Endometrial microvascular endothelial cells (primary cell): ENCODE results near the gene RNF212B. TPM values are rescaled to one million over a fixed set of nuclear protein-coding genes. Genes with fewer than 3 reads are reported as not detected.

Source experiments
- in situ Hi-C: cut with HindIII; loops from 2 replicates; pipeline ENCODE4 v1.10.0; 2017; ENCODE audit warnings: low sequenced_read_pairs, low pct_unique_long_range_greater_than_20kb; ENCODE audit errors: inconsistent ontology term
- total RNA-seq: library from RNA; depleted of rRNA; stranded (reverse); fragments of >200 nt; gene quantifications from one replicate; pipeline ENCODE4 v1.2.3, GENCODE V29; 2015; ENCODE audit errors: inconsistent ontology term

Gene RNF212B
- total RNA-seq, 1 donor from 2014 or later, result not detected

DNA sequence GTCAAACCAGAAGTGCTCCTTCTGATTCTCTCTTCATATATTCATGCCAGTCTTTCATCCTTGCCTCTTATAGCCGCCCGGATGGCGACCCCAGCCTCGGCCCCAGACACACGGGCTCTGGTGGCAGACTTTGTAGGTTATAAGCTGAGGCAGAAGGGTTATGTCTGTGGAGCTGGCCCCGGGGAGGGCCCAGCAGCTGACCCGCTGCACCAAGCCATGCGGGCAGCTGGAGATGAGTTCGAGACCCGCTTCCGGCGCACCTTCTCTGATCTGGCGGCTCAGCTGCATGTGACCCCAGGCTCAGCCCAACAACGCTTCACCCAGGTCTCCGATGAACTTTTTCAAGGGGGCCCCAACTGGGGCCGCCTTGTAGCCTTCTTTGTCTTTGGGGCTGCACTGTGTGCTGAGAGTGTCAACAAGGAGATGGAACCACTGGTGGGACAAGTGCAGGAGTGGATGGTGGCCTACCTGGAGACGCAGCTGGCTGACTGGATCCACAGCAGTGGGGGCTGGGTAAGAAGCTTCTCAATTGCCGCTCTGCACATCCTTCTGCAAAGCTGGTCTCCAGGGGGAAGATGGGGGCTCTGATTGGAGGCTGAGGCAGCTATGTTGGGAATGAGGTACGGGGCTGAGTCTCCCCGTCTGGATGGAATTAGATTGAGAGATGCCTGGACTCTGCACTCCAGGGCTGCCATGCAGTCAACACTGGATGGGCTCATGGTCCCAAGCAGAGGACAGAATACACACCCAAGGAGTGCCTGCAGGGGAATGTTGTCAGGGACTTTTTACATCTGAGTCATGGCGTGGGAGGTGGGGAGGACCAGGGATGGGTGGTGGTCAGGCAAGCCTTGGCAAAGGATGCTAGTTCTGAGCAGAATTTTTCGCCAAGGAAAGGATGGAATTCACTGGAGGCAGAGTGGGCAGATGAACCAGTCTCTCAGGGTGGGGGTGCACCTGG is 70.2 kb downstream of the RNF212B start:
- in situ Hi-C loops, result no loop called here

GRCh38 chr14:23308721-23309445 is 71.1 kb downstream of the RNF212B start:
- in situ Hi-C loops, result no loop called here

DNA sequence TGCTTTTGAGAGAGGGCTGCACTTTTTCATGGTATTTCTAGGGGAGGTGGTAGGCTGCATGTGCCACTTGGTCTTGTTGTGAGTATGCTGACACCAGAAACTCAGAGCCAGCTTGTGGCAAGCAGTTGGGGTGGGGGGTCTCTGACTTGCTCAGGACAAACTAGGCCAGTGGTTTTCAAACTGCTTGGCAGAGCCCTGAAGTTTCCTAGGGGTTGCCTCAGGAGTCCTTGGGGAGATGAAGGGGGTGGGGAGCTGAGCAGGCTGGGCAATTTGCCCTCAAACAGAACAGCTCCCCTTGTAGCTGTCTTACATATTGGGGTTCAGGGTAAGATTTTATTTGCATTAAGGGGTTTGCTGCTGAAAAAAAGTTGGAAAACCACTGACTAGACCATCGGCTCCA is 72.8 kb downstream of the RNF212B start:
- in situ Hi-C loops, result no loop called here

DNA sequence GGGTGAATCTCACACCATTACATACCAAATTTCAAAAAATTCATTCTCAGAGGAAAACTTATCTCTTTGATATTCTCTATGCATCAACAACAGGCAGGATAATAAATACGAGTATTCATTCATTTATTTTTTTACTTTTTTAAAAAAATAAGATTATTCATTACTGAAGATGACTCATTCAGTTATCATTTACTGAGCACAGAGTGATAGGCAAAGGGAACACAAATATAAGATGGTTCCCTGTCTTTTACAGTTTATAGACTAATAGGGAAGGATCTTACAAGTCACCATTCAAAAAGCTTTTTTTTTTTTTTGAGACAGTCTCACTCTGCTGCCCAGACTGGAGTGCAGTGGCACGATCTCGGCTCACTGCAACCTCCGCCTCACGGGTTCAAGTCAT is 78.6 kb downstream of the RNF212B start:
- in situ Hi-C loops, result no loop called here

GRCh38 chr14:23319746-23320583 is 82.2 kb downstream of the RNF212B start:
- in situ Hi-C loops, result no loop called here

- in situ Hi-C loops, result no loop called here
These were observed 83.1 kb downstream of the RNF212B start, which contains the start of gene PABPN1 for GRCh38 chr14:23320584-23321571. PABPN1 (plus strand) TSS chr14:23321457; CDS start chr14:23321470, 13 bp downstream.

- in situ Hi-C loops, result no loop called here
These were observed 84.1 kb downstream of the RNF212B start for GRCh38 chr14:23321572-23322547.

Other genes with a start within 250 kb of the RNF212B start
- 7.4 TPM for gene C14orf93, start 227.8 kb upstream of the RNF212B start, total RNA-seq
- gene PSMB5, start 203.0 kb upstream of the RNF212B start, total RNA-seq, result 352 TPM
- gene PSMB11, start 195.7 kb upstream of the RNF212B start, total RNA-seq, result not detected
- 17.2 TPM for gene CDH24, start 180.4 kb upstream of the RNF212B start, total RNA-seq
- 75.6 TPM for gene ACIN1, start 142.8 kb upstream of the RNF212B start, total RNA-seq
- 51.6 TPM for gene C14orf119, start 142.4 kb upstream of the RNF212B start, total RNA-seq
- not detected for gene CIROP, start 132.9 kb upstream of the RNF212B start, total RNA-seq
- gene CEBPE, start 118.7 kb upstream of the RNF212B start, total RNA-seq, result not detected
- gene SLC7A8, start 54.3 kb upstream of the RNF212B start, total RNA-seq, result 0.37 TPM
- 8.3 TPM for gene HOMEZ, start 48.2 kb downstream of the RNF212B start, total RNA-seq
- gene PPP1R3E, start 64.9 kb downstream of the RNF212B start, total RNA-seq, result 1.5 TPM
- gene BCL2L2, start 68.9 kb downstream of the RNF212B start, total RNA-seq, result 13.2 TPM
- 69.4 TPM for gene PABPN1, start 83.5 kb downstream of the RNF212B start, total RNA-seq
- gene SLC22A17, start 115.0 kb downstream of the RNF212B start, total RNA-seq, result 0.09 TPM
- not detected for gene EFS, start 127.2 kb downstream of the RNF212B start, total RNA-seq
- not detected for gene IL25, start 134.9 kb downstream of the RNF212B start, total RNA-seq
- not detected for gene CMTM5, start 139.1 kb downstream of the RNF212B start, total RNA-seq
- not detected for gene MYH6, start 170.3 kb downstream of the RNF212B start, total RNA-seq
- gene MYH7, start 197.7 kb downstream of the RNF212B start, total RNA-seq, result not detected
- gene NGDN, start 231.8 kb downstream of the RNF212B start, total RNA-seq, result 38.7 TPM